Activated CD8-positive, alpha-beta memory T cell treated with anti-CD3 and anti-CD28 coated beads, Interleukin-2, amount 50 U/mL, for 1 hour (primary cell): ENCODE data around the gene DEPDC1B.
"Not testable (repeated sequence)": the region's sequence is repeated elsewhere in the genome, so short reads cannot be mapped to it uniquely, and the experiment has no call there.

Experiments used
- DNase-seq: peaks from one replicate; pipeline ENCODE4 v3.0.0-alpha.2; 2020; ENCODE audit errors: extremely low read depth

DEPDC1B gene

GRCh38 chr5:60648175-60648574 is 51.8 kb downstream of the DEPDC1B start:
- no peak for DNase-seq

GRCh38 chr5:60640901-60641300 is 59.1 kb downstream of the DEPDC1B start:
- DNase-seq: no peak

GRCh38 chr5:60639544-60639943 is 60.4 kb downstream of the DEPDC1B start:
- no peak for DNase-seq

DNA sequence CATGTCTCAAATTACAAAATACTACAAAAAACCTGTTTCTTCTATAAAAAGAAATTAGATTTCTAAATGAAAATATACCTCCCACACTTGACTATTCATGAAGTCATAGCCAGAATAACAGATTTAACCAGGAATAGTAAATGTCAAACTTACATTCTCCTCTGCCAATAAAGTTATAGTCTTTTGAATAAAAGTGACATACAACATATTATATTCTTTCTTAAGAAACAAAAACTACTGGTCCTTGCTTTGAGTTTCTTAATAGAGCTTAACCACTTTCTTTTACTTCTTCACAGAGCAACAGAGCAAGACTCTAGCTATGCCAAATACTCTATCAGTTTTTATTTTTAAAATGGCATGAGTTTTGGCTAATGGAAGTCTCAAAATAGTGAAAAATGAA is 61.7 kb downstream of the DEPDC1B start:
- DNase-seq: no peak

DNA sequence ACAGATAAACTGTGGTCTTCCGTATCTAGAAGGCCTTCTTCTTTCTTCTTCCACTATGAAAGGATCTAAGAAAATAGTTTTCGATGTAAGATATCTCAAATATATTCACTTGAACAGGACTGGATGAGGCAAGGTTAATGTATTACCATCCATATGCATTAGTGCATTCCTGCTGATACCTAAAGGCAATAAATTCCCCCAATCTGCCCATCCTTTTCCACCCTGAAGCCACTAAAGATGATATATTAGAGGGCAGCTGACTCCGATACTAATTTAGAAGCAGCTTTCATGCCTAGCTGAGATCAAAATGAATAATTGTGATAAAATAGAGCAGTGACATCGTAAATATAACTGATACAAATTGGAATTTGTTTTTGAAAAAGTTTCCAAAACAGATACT is 63.3 kb downstream of the DEPDC1B start:
- DNase-seq: no peak

GRCh38 chr5:60636001-60636400 is 64.0 kb downstream of the DEPDC1B start:
- no peak for DNase-seq

- DNase-seq: no peak
Observed at GRCh38 chr5:60634051-60634450, 65.9 kb downstream of the DEPDC1B start.

DNA sequence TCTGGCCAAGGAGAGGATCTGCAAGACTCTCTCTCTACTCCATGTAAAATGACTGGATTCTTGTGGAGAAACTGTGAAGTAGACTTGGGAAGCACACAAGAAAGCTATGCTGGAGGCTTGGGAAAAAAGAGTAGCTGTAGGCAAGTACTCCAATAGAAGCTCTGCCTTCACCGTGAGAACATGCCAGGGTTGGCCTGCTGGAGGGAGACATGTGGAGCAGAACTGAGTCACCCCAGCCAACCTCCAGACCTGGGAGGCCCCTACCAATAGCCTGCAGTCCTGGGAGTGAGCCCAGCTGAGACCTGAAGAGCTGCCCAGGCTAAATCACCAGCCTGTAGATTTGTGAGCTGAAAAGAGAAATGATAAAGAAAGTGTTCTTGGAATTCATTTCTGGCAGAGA is 66.6 kb downstream of the DEPDC1B start:
- no peak for DNase-seq

DNA sequence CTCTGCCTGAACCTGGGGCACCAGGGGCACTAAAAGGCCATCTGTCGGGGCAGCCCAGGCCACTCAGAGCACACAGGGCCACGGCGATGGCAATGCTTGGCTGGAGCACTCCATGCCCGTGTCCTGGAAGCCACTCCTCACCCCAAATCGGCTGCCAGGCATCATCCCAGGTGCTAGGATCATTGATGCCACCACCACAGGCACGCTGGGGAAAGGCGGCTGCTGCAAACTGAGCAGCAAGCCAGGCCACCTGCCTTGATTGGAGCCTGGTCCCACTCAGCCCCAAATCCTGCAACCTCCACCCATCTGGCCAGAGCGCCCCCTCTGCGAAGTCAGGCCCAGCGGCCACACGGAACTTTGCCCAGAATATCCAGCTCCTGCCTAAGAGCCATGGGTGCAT is 67.8 kb downstream of the DEPDC1B start:
- DNase-seq: no peak

DNA sequence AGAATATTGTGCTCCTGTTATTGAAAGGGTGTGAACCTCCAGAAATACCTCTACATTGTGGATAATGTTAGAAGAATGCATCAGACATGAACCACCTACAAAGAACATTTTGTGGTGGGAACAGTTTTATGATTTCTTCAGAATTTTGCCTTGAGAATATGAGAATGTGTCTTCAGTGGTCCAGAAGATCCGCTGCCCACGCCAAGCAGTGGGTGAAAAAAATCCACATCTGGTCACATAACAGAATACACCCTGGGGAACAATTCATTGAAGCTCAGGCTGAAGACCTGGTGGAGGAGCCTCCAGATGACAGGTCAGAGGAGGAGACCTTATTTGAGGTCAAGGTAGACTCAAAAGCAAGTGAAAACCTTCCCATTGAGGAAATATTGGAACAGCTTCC is 69.1 kb downstream of the DEPDC1B start:
- DNase-seq: no peak

DNA sequence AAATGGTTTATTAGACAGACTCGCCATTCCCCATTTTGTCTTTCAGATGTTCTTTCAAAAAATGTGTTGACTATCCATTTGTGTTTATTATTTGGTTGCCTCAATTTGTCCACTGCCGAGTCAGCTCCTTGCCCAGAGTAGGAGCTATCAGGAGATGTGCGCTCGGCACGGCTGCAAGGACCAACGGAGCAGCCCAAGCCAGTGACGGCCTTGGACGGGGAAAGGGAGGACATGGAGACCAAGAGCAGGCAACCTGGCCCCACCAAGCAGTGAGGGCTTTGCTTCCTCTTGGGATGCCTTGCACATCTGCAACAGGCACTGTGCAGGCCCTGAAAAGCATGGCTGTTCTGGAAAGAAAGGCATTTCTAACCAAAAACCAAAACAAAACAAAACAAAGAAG is 69.8 kb downstream of the DEPDC1B start:
- DNase-seq: no peak

DNA sequence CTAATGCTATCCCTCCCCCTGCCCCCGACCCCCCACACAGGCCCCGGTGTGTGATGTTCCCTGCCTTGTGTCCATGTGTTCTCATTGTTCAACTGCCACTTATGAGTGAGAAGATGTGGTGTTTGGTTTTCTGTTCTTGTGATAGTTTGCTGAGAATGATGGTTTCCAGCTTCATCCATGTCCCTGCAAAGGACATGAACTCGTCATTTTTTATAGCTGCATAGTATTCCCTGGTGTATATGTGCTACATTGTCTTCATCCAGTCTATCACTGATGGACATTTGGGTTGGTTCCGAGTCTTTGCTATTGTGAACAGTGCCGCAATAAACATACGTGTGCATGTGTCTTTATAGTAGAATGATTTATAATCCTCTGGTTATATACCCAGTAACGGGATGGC is 75.1 kb downstream of the DEPDC1B start:
- not testable (repeated sequence) for DNase-seq

GRCh38 chr5:60620752-60621151 is 79.2 kb downstream of the DEPDC1B start:
- DNase-seq: not testable (repeated sequence)

DNA sequence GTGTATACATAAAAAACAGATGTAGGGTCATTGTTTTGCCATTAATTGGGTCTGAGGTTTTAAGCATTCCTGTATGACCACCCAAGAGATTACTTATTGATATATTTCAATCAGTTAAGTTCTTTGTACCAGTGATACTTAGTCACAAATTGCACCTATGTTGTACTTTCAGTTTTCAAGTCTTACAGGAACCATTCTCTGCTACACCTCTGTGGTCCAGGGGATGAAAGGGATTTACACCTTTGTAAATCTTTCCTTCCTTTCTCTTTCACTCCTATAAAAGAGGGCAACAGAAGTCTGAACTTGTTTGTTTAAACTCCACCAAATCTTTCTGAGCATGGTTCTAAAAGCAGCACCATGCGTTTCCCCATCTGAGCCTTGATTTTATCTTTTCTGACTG is 86.1 kb downstream of the DEPDC1B start:
- no peak for DNase-seq

GRCh38 chr5:60611099-60611740 is 88.7 kb downstream of the DEPDC1B start:
- DNase-seq: no peak

- no peak for DNase-seq
Observed at GRCh38 chr5:60604771-60605170, 95.2 kb downstream of the DEPDC1B start.

DNA sequence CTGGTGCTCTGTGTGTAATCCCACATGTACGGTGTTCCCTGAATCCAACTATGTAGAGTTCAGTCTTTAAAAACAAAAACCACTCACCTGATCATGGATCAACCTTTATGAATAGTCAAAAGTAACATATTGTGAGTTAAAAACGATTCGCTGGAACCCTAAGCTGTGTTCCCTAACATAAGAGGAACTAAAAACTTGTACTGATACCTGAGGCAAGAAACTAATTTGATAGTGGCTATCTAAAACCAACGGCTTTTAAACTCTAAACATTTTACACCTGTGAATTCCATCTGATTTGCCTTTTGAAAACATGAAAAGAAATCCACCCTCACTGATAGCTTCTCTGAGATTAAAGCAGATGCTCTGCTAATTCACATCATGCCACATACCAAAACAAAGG is 101.5 kb downstream of the DEPDC1B start:
- no peak for DNase-seq

DNA sequence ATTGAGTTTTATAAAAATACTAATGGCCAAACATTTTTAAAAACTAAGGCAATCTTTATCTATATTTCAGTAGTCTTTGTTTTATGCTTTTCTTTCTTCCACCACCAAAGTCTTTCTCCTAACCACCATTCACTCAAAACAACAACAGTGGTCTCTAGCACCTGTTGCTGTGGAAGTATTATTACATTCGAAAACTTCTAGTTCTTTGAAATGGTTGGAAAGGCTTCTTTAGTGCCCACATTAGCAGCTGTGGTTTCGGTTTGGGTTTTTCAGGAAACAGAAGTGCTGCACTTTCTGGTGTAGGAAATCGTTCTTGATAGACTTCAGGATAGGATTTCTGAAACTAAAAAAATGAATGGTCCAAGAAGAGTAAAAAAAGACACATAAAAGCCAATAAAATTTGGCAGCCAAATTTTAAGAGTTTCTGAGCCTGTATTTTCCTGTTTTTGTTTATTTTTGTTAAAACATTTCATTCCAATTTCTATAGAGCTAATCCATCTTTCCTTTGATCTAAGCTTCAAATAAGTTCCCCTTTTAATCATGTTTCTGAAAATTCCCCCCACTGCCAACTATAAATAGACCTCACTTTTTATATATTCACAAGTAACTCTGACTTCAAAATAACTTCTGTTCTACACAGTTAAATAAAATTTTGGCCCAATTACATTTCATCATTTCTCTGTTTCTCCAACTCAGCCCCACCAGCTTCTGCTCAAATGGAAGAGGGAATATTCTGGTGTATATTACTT is 102.2 kb downstream of the DEPDC1B start:
- no peak for DNase-seq

GRCh38 chr5:60594715-60595477 is 105.1 kb downstream of the DEPDC1B start:
- no peak for DNase-seq

GRCh38 chr5:60590172-60590571 is 109.8 kb downstream of the DEPDC1B start:
- DNase-seq: no peak

DNA sequence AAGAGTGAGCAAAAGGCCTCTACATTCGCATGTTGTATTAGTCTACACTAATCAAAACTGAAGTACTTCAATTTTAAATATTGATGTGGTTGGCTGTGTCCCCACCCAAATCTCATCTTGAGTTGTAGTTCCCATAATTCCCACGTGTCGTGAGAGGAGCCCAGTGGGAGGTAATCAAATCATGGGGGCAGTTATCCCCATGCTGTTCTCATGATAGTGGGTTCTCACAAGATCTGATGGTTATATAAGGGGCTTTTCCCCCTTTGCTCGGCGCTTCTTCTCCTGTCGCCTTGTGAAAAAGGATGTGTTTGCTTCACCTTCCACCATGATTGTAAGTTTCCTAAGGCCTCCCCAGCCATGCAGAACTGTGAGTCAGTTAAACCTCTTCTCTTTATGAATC is 112.7 kb downstream of the DEPDC1B start:
- DNase-seq: not testable (repeated sequence)

- DNase-seq: no peak
Observed at GRCh38 chr5:60586307-60586901, 113.6 kb downstream of the DEPDC1B start.
